OCI-LY1 (cell line): ENCODE results near the gene RORB.

Experiments
- H2AFZ ChIP-seq: fragments of 200-600 bp; sonication (generic), shearing (Covaris generic); 2 replicates; pipeline ENCODE4 v1.6.0; 2014; ENCODE audit warnings: antibody characterized with exemption, mild to moderate bottlenecking, low read length
- H3F3A ChIP-seq: fragments of 200-600 bp; sonication (generic), shearing (Covaris generic); 2 replicates; pipeline ENCODE4 v1.6.0; 2014; ENCODE audit warnings: mild to moderate bottlenecking, antibody characterized with exemption, low read length, moderate library complexity; ENCODE audit not compliant: insufficient read depth
- H3K27ac ChIP-seq: fragments of 200-600 bp; sonication (generic); 2 replicates; pipeline ENCODE4 v1.5.1; 2014; ENCODE audit warnings: low read length, mixed run types, mild to moderate bottlenecking, low read depth; ENCODE audit not compliant: poor library complexity, severe bottlenecking
- H3K27me3 ChIP-seq: fragments of 200-600 bp; sonication (generic); 2 replicates; pipeline ENCODE4 v1.6.0; 2014; ENCODE audit warnings: antibody characterized with exemption, mild to moderate bottlenecking, low read length, moderate library complexity; ENCODE audit not compliant: insufficient read depth
- H3K36me3 ChIP-seq: fragments of 200-600 bp; sonication (generic); 2 replicates; pipeline ENCODE4 v1.6.1; 2014; ENCODE audit warnings: mild to moderate bottlenecking, antibody characterized with exemption, low read length, moderate library complexity, mixed read lengths; ENCODE audit not compliant: insufficient read depth
- H3K4me1 ChIP-seq: fragments of 200-600 bp; sonication (generic); 2 replicates; pipeline ENCODE4 v1.5.1; 2014; ENCODE audit warnings: mild to moderate bottlenecking, low read length, moderate library complexity; ENCODE audit not compliant: insufficient read depth, severe bottlenecking
- H3K4me2 ChIP-seq: fragments of 200-600 bp; sonication (generic), shearing (Covaris generic); 2 replicates; pipeline ENCODE4 v1.6.1; 2014; ENCODE audit warnings: low read length
- H3K4me3 ChIP-seq: fragments of 200-600 bp; sonication (generic); 2 replicates; pipeline ENCODE4 v1.5.1; 2014; ENCODE audit warnings: low read length, low read depth, mild to moderate bottlenecking, mixed read lengths; ENCODE audit not compliant: poor library complexity, severe bottlenecking
- H3K79me2 ChIP-seq: fragments of 200-600 bp; shearing (Covaris generic); 2 replicates; pipeline ENCODE4 v1.6.1; 2016; ENCODE audit warnings: mixed run types, low read length, mixed read lengths; ENCODE audit not compliant: insufficient read depth
- H3K9ac ChIP-seq: fragments of 200-600 bp; sonication (generic), shearing (Covaris generic); 2 replicates; pipeline ENCODE4 v1.6.1; 2014; ENCODE audit warnings: mild to moderate bottlenecking, low read length, mixed read lengths
- H3K9me2 ChIP-seq: fragments of 200-600 bp; sonication (generic), shearing (Covaris generic); 2 replicates; pipeline ENCODE4 v1.6.1; 2014; ENCODE audit warnings: low read depth, mild to moderate bottlenecking, low read length, mixed read lengths
- H3K9me3 ChIP-seq: fragments of 200-600 bp; shearing (Covaris generic); 2 replicates; pipeline ENCODE4 v1.6.1; 2014; ENCODE audit warnings: low read length, mixed read lengths
- H4K20me1 ChIP-seq: fragments of 200-600 bp; sonication (generic), shearing (Covaris generic); 2 replicates; pipeline ENCODE4 v1.6.0; 2016; ENCODE audit warnings: mild to moderate bottlenecking, low read length; ENCODE audit not compliant: insufficient read depth
- CTCF ChIP-seq: fragments of 200-600 bp; sonication (generic), shearing (Covaris generic); IDR thresholded peaks from 2 replicates; pipeline ENCODE4 v1.5.1; 2017; ENCODE audit warnings: mild to moderate bottlenecking, antibody characterized with exemption, low read length, moderate library complexity, mixed read lengths
- EZH2 ChIP-seq: fragments of 200-600 bp; sonication (generic), shearing (Covaris generic); IDR thresholded peaks from 2 replicates; pipeline ENCODE4 v1.8.0; 2017; ENCODE audit warnings: borderline replicate concordance, mixed run types, mild to moderate bottlenecking, antibody characterized with exemption, low read length, moderate library complexity, mixed read lengths

The RORB gene

GRCh38 chr9:74589576-74589975 is 92.4 kb downstream of the RORB start:
- no peak overlapping the region for H3K4me2 ChIP-seq

GRCh38 chr9:74595286-74595685 is 98.2 kb downstream of the RORB start:
- Histone ChIP-seq H3K27me3 (no peaks in the 10 kb centered on the region), H3K36me3 (no peaks in the 10 kb centered on the region), H2AFZ (no peak overlapping the region), H3K27ac (no peak overlapping the region), H3K4me1 (no peaks in the 10 kb centered on the region), H3K79me2 (no peaks in the 10 kb centered on the region), H3K4me3 (no peak overlapping the region), H3K9ac (no peak overlapping the region), H3K4me2 (no peak overlapping the region), H3K9me3 (no peaks in the 10 kb centered on the region), H3K9me2 (no peaks in the 10 kb centered on the region), H3F3A (no peaks in the 10 kb centered on the region), H4K20me1 (no peaks in the 10 kb centered on the region)
- TF ChIP-seq EZH2: no peak
- no peak for TF ChIP-seq CTCF

More at GRCh38 chr9:74589576-74589975, 92.4 kb downstream of the RORB start:
- Histone ChIP-seq H4K20me1 (no peaks in the 10 kb centered on the region), H3K9me3 (no peaks in the 10 kb centered on the region), H3K9ac (no peak overlapping the region), H3K4me3 (no peak overlapping the region), H3F3A (no peaks in the 10 kb centered on the region), H3K4me1 (no peaks in the 10 kb centered on the region), H3K27ac (no peak overlapping the region), H3K79me2 (no peaks in the 10 kb centered on the region), H2AFZ (no peak overlapping the region), H3K27me3 (no peaks in the 10 kb centered on the region), H3K36me3 (no peaks in the 10 kb centered on the region), H3K9me2 (no peaks in the 10 kb centered on the region)
- TF ChIP-seq EZH2 (no peak), CTCF (no peak)

GRCh38 chr9:74598874-74599273 is 101.7 kb downstream of the RORB start:
- H3K4me2 ChIP-seq: no peak overlapping the region
- no peak overlapping the region for H3K9ac ChIP-seq
- H3F3A ChIP-seq: no peaks in the 10 kb centered on the region
- H3K4me3 ChIP-seq: no peak overlapping the region
- no peaks in the 10 kb centered on the region for H3K27me3 ChIP-seq
- H3K79me2 ChIP-seq: no peaks in the 10 kb centered on the region
- H4K20me1 ChIP-seq: no peaks in the 10 kb centered on the region
- H2AFZ ChIP-seq: no peak overlapping the region
- no peak overlapping the region for H3K27ac ChIP-seq
- no peaks in the 10 kb centered on the region for H3K36me3 ChIP-seq
- no peaks in the 10 kb centered on the region for H3K9me3 ChIP-seq
- no peaks in the 10 kb centered on the region for H3K9me2 ChIP-seq
- TF ChIP-seq EZH2 (no peak), CTCF (no peak)
- H3K4me1 ChIP-seq: no peaks in the 10 kb centered on the region
